SK-N-SH (cell line): ENCODE measurements around the gene GUK1. TPM values are rescaled to one million over a fixed set of nuclear protein-coding genes. Genes with fewer than 3 reads are reported as not detected.

ENCODE experiments used
- CTCF ChIA-PET: fragments of 300-600, 350-600 bp; formaldehyde crosslinking; extraction: SDS; loops from one replicate; lab custom pipeline; 2021; lab: Yijun Ruan, JAX
- POLR2A ChIA-PET: fragments of 350-600 bp; sonication (Branson Sonifier 250); formaldehyde crosslinking; extraction: SDS; loops from one replicate; lab custom pipeline; 2020; ENCODE audit warnings: antibody characterized with exemption, inconsistent platforms; lab: Yijun Ruan, JAX
- DNase-seq: peaks from one replicate; pipeline ENCODE4 v3.0.0; 2012
- H2AFZ ChIP-seq: fragments of 200-600 bp; sonication (generic); 2 replicates; pipeline ENCODE4 v1.8.1; 2016; ENCODE audit warnings: antibody characterized with exemption, mild to moderate bottlenecking, low read depth
- H3F3A ChIP-seq: fragments of 200-600 bp; sonication (generic); replicated peaks from 2 replicates; pipeline ENCODE3; 2016; ENCODE audit warnings: antibody characterized with exemption, mild to moderate bottlenecking; ENCODE audit not compliant: insufficient read depth
- H3K27ac ChIP-seq, 2 experiments: fragments of 200-500 bp in 1 of 2; fragments of 200-600 bp in 1 of 2; sonication (Bioruptor generic) in 1 of 2; sonication (generic), shearing (Covaris generic) in 1 of 2; 2 replicates each; pipeline versions ENCODE4 v1.5.1 to v1.6.1; 2014 to 2016; ENCODE audit warnings: low read depth in 2 of 2, inconsistent platforms in 1 of 2, low read length in 1 of 2, mild to moderate bottlenecking in 1 of 2, mixed read lengths in 1 of 2
- H3K27me3 ChIP-seq: fragments of 200-600 bp; sonication (generic), shearing (Covaris generic); 2 replicates; pipeline ENCODE4 v1.6.1; 2016; ENCODE audit warnings: mixed run types; ENCODE audit not compliant: insufficient read depth
- H3K36me3 ChIP-seq, 2 experiments: fragments of 200-500 bp in 1 of 2; fragments of 200-600 bp in 1 of 2; sonication (Bioruptor generic) in 1 of 2; sonication (generic) in 1 of 2; replicated peaks in 1 of 2; 2 replicates each; pipeline versions ENCODE3 to v1.5.1; 2014 to 2016; ENCODE audit warnings: low read length in 1 of 2, mild to moderate bottlenecking in 1 of 2; ENCODE audit not compliant: insufficient read depth in 2 of 2, control insufficient read depth in 1 of 2
- H3K4me1 ChIP-seq, 2 experiments: fragments of 200-500 bp in 1 of 2; fragments of 200-600 bp in 1 of 2; sonication (Bioruptor generic) in 1 of 2; sonication (generic), shearing (Covaris generic) in 1 of 2; 2 replicates each; pipeline versions ENCODE4 v1.5.1 to v1.6.1; 2014 to 2016; ENCODE audit warnings: low read depth in 1 of 2, low read length in 1 of 2, mixed run types in 1 of 2; ENCODE audit not compliant: insufficient read depth in 2 of 2, control insufficient read depth in 1 of 2
- H3K4me2 ChIP-seq: fragments of 200-600 bp; sonication (generic), shearing (Covaris generic); 2 replicates; pipeline ENCODE4 v1.6.1; 2017; ENCODE audit warnings: mixed run types
- H3K4me3 ChIP-seq, 2 experiments: fragments of 200-500 bp in 1 of 2; fragments of 200-600 bp in 1 of 2; sonication (Bioruptor generic) in 1 of 2; sonication (generic), shearing (Covaris generic) in 1 of 2; 2 replicates each; pipeline versions ENCODE4 v1.5.1 to v1.8.1; 2014 to 2016; ENCODE audit warnings: low read depth in 2 of 2, inconsistent platforms in 1 of 2, low read length in 1 of 2, mild to moderate bottlenecking in 1 of 2, mixed read lengths in 1 of 2, moderate library complexity in 1 of 2
- H3K79me2 ChIP-seq: fragments of 200-600 bp; sonication (generic); 2 replicates; pipeline ENCODE4 v1.8.1; 2017; ENCODE audit warnings: mild to moderate bottlenecking; ENCODE audit not compliant: insufficient read depth
- H3K9ac ChIP-seq: fragments of 200-600 bp; sonication (generic); 2 replicates; pipeline ENCODE4 v1.6.1; 2017; ENCODE audit warnings: mixed run types
- H3K9me2 ChIP-seq: fragments of 200-600 bp; sonication (generic); 2 replicates; pipeline ENCODE4 v1.6.1; 2017; ENCODE audit warnings: mixed run types
- H3K9me3 ChIP-seq: fragments of 200-600 bp; sonication (generic); 2 replicates; pipeline ENCODE4 v1.6.1; 2017; ENCODE audit warnings: mixed run types, mild to moderate bottlenecking, moderate library complexity
- H4K20me1 ChIP-seq: fragments of 200-600 bp; sonication (generic); 2 replicates; pipeline ENCODE4 v1.6.1; 2017; ENCODE audit warnings: mild to moderate bottlenecking, mixed run types; ENCODE audit not compliant: insufficient read depth
- ELF1 ChIP-seq: IDR thresholded peaks from 2 replicates; pipeline ENCODE4 v1.4.0; 2012
- EP300 ChIP-seq, 2 experiments: IDR thresholded peaks; 2 replicates each; pipeline versions ENCODE4 v1.4.0 to v1.6.1; 2012; ENCODE audit warnings: borderline replicate concordance in 1 of 2, low read depth in 1 of 2, low read length in 1 of 2
- FOSL2 ChIP-seq: IDR thresholded peaks from 2 replicates; pipeline ENCODE4 v1.4.0; 2012; ENCODE audit warnings: low read depth, mild to moderate bottlenecking, moderate library complexity, borderline replicate concordance
- FOXJ3 ChIP-seq: sonication (generic); formaldehyde crosslinking; IDR thresholded peaks from 2 replicates; pipeline ENCODE4 v1.5.1; 2020; ENCODE audit warnings: mild to moderate bottlenecking, missing genetic modification reagents
- IRF3 ChIP-seq: fragments of 150-350 bp; IDR thresholded peaks from 2 replicates; pipeline ENCODE4 v1.6.1; 2016; ENCODE audit warnings: mild to moderate bottlenecking, low read depth, low read length
- JUND ChIP-seq: IDR thresholded peaks from 2 replicates; pipeline ENCODE4 v1.4.0; 2012
- MAX ChIP-seq: IDR thresholded peaks from 2 replicates; pipeline ENCODE4 v1.4.0; 2012; ENCODE audit warnings: low read depth
- MEF2A ChIP-seq: IDR thresholded peaks from 2 replicates; pipeline ENCODE4 v1.4.0; 2012; ENCODE audit warnings: low read depth, borderline replicate concordance
- NRF1 ChIP-seq: IDR thresholded peaks from 2 replicates; pipeline ENCODE4 v1.6.1; 2012; ENCODE audit warnings: low read depth, mild to moderate bottlenecking, low read length
- PBX3 ChIP-seq: IDR thresholded peaks from 2 replicates; pipeline ENCODE4; 2012
- RFX5 ChIP-seq: IDR thresholded peaks from 2 replicates; pipeline ENCODE4 v1.6.1; 2012; ENCODE audit warnings: mild to moderate bottlenecking, improper control_type of control experiment, low read length
- SIN3A ChIP-seq: IDR thresholded peaks from 2 replicates; pipeline ENCODE4 v1.6.1; 2012; ENCODE audit warnings: low read depth, mild to moderate bottlenecking, low read length, moderate library complexity, borderline replicate concordance
- TEAD4 ChIP-seq: IDR thresholded peaks from 2 replicates; pipeline ENCODE4 v1.4.0; 2012; ENCODE audit warnings: mild to moderate bottlenecking, borderline replicate concordance; ENCODE audit not compliant: insufficient read depth
- USF2 ChIP-seq: fragments of 150-350 bp; IDR thresholded peaks from 2 replicates; pipeline ENCODE4 v1.6.1; 2017; ENCODE audit warnings: antibody characterized with exemption, low read length, low read depth, borderline replicate concordance
- WGBS: methylation state at CpG from one replicate; pipeline ENCODE4 v1.1.6; 2017; ENCODE audit warnings: low lambda C conversion rate; 5-methylcytosine and 5-hydroxymethylcytosine counted together
- polyA plus RNA-seq, 3 experiments: library from polyadenylated mRNA; depleted of rRNA; stranded (reverse); fragments of >200 nt; gene quantifications; 2 replicates each; pipeline ENCODE4 v1.2.3, GENCODE V29; 2012

GUK1 gene
- polyA plus RNA-seq, 1 of the 3 experiments (the other 2 are of a cell fraction), result 742 TPM

GRCh38 chr1:228147151-228147693, 7.1 kb downstream of the GUK1 start:
- Histone ChIP-seq H3F3A (no peaks in the 10 kb centered on the region), H3K79me2 (peaks cover 48% of the 10 kb centered on the region), H3K27me3 (no peaks in the 10 kb centered on the region), H3K27ac (no peak overlapping the region), H2AFZ (no peak overlapping the region), H3K4me3 (no peak overlapping the region), H3K4me2 (no peak overlapping the region), H3K4me1 (peaks cover 12 to 20% of the 10 kb centered on the region in 2 experiments; a peak in 2 of 4 replicates), H3K9ac (no peak overlapping the region), H3K9me3 (no peaks in the 10 kb centered on the region), H4K20me1 (peaks cover 54% of the 10 kb centered on the region), H3K9me2 (no peaks in the 10 kb centered on the region), H3K36me3 (peaks cover 0 to 36% of the 10 kb centered on the region in 2 experiments)
- CTCF ChIA-PET, result interaction anchor here (5.4 kb wide), 1 partner anchor 19 kb away, joined by 24 read pairs; the partner anchor contains the start of gene IBA57
- TF ChIP-seq JUND (no peak), NRF1 (no peak), FOSL2 (no peak)
- WGBS, result 100% methylated on average over 2 of the region's 20 CpGs
- peak; percentile 22 for DNase-seq
- POLR2A ChIA-PET, result no interaction called here

- peaks cover 7 to 16% of the 10 kb centered on the region in 2 experiments; a peak in 2 of 4 replicates for H3K4me1 ChIP-seq
- H3K9me3 ChIP-seq, result no peaks in the 10 kb centered on the region
- H3K4me2 ChIP-seq, result no peak overlapping the region
- H3K27me3 ChIP-seq, result no peaks in the 10 kb centered on the region
- ChIA-PET POLR2A (no interaction called here), CTCF (interaction anchor here (1.2 kb wide), 1 partner anchor 17 kb away, joined by 3 read pairs; the partner anchor contains the start of gene IBA57)
- no peak overlapping the region for H2AFZ ChIP-seq
- 90% methylated on average over 4 of the region's 4 CpGs for WGBS
- no peak overlapping the region for H3K9ac ChIP-seq
- no peaks in the 10 kb centered on the region for H3K9me2 ChIP-seq
- no peaks in the 10 kb centered on the region for H3F3A ChIP-seq
- no peak overlapping the region for H3K4me3 ChIP-seq
- peaks cover 49% of the 10 kb centered on the region for H4K20me1 ChIP-seq
- peak; percentile 8 for DNase-seq
- no peak for TF ChIP-seq PBX3
- no peak for TF ChIP-seq FOXJ3 (CRISPR knock-in tag)
- TF ChIP-seq ELF1, result no peak
- no peak for TF ChIP-seq MAX
- no peak for TF ChIP-seq EP300 (IDR thresholded peaks at IDR 0.05; ENCODE audit: borderline replicate concordance in 1 of 2, low read depth in 1 of 2, low read length in 1 of 2)
- peaks cover 0 to 36% of the 10 kb centered on the region in 2 experiments for H3K36me3 ChIP-seq
- no peak overlapping the region for H3K27ac ChIP-seq
- H3K79me2 ChIP-seq, result peaks cover 43% of the 10 kb centered on the region
Measured at GRCh38 chr1:228147768-228148167, 7.7 kb downstream of the GUK1 start.

- POLR2A ChIA-PET, result no interaction called here
- no peak overlapping the region for H3K27ac ChIP-seq
- no peak overlapping the region for H3K4me2 ChIP-seq
- TF ChIP-seq SIN3A (no peak), MEF2A (no peak), TEAD4 (no peak), FOSL2 (no peak), ELF1 (no peak), RFX5 (no peak), JUND (no peak), USF2 (no peak), IRF3 (no peak)
- TF ChIP-seq, all 33 proteins: peak for 0
- H3K27me3 ChIP-seq, result no peaks in the 10 kb centered on the region
- H3K9me3 ChIP-seq, result no peaks in the 10 kb centered on the region
- no peak overlapping the region for H3K4me3 ChIP-seq
- H3F3A ChIP-seq, result no peaks in the 10 kb centered on the region
- H3K36me3 ChIP-seq, result peaks cover 0 to 36% of the 10 kb centered on the region in 2 experiments
- H3K9ac ChIP-seq, result no peak overlapping the region
- peaks cover 43% of the 10 kb centered on the region for H4K20me1 ChIP-seq
- CTCF ChIA-PET, result interaction anchor here (1.2 kb wide), 1 partner anchor 17 kb away, joined by 3 read pairs; the partner anchor contains the start of gene IBA57
- H2AFZ ChIP-seq, result no peak overlapping the region
- H3K4me1 ChIP-seq, result peaks cover 1 to 12% of the 10 kb centered on the region in 2 experiments; a peak in 2 of 4 replicates
- no peaks in the 10 kb centered on the region for H3K9me2 ChIP-seq
- DNase-seq, result peak; percentile 19
- WGBS, result 83% methylated on average over 6 of the region's 18 CpGs
- H3K79me2 ChIP-seq, result peaks cover 37% of the 10 kb centered on the region
Measured at GRCh38 chr1:228148196-228148861, 8.2 kb downstream of the GUK1 start.
